Liver (tissue), 9 donors: ENCODE data around the gene PRG2. TPM values are rescaled to one million over a fixed set of nuclear protein-coding genes. Genes with fewer than 3 reads are reported as not detected.

ENCODE experiments used
- DNase-seq: peaks from one replicate; pipeline ENCODE4 v3.0.0-alpha.2; 2017; ENCODE audit warnings: low spot score
- H3K27ac ChIP-seq, 2 donors: one replicate each; pipeline ENCODE4 v1.7.0; 2013; ENCODE audit warnings: inconsistent platforms in 2 of 2, low read length in 2 of 2, control low read depth in 1 of 2, low read depth in 1 of 2, mild to moderate bottlenecking in 1 of 2
- H3K27me3 ChIP-seq, 4 donors: one replicate each; pipeline versions ENCODE4 v1.6.1 to v1.7.0; 2013; ENCODE audit warnings: low read length in 3 of 4, inconsistent platforms in 1 of 4, mild to moderate bottlenecking in 1 of 4, moderate library complexity in 1 of 4; ENCODE audit not compliant: control insufficient read depth in 4 of 4, insufficient read depth in 4 of 4
- H3K36me3 ChIP-seq, 4 donors: one replicate each; pipeline versions ENCODE4 v1.6.1 to v1.7.0; 2013; ENCODE audit warnings: low read length in 3 of 4, mild to moderate bottlenecking in 3 of 4, low read depth in 1 of 4, moderate library complexity in 1 of 4; ENCODE audit not compliant: control insufficient read depth in 4 of 4, insufficient read depth in 3 of 4
- H3K4me1 ChIP-seq, 4 donors: one replicate each; pipeline versions ENCODE4 v1.6.1 to v1.7.0; 2013; ENCODE audit warnings: low read length in 3 of 4, mild to moderate bottlenecking in 3 of 4, moderate library complexity in 1 of 4; ENCODE audit not compliant: control insufficient read depth in 4 of 4, insufficient read depth in 4 of 4
- H3K4me3 ChIP-seq, 3 donors: one replicate each; pipeline versions ENCODE4 v1.6.1 to v1.7.0; 2013; ENCODE audit warnings: low read length in 3 of 3, control low read depth in 1 of 3, low read depth in 1 of 3, mild to moderate bottlenecking in 1 of 3
- H3K9ac ChIP-seq, 2 donors: one replicate each; pipeline ENCODE4 v1.7.0; 2013; ENCODE audit warnings: low read length in 2 of 2, mild to moderate bottlenecking in 2 of 2, moderate library complexity in 2 of 2, control low read depth in 1 of 2, low read depth in 1 of 2
- H3K9me3 ChIP-seq, 4 donors: one replicate each; pipeline versions ENCODE4 v1.6.1 to v1.7.0; 2013; ENCODE audit warnings: low read length in 3 of 4; ENCODE audit not compliant: control insufficient read depth in 4 of 4
- ATF3 ChIP-seq: IDR thresholded peaks from 2 replicates; pipeline ENCODE4 v1.6.1; 2016; ENCODE audit warnings: antibody characterized with exemption
- CTCF ChIP-seq: fragments of 150-350 bp; IDR thresholded peaks from 2 replicates; pipeline ENCODE4 v1.5.1; 2017; ENCODE audit warnings: improper control_type of control experiment, low read depth, low read length; ENCODE audit not compliant: missing input control
- EGR1 ChIP-seq, 2 donors: IDR thresholded peaks; 2 replicates each; pipeline ENCODE4 v1.6.1; 2016 to 2018; ENCODE audit warnings: antibody characterized with exemption in 2 of 2, low read depth in 2 of 2
- FOXA1 ChIP-seq: IDR thresholded peaks from 2 replicates; pipeline ENCODE4 v1.6.1; 2016; ENCODE audit warnings: antibody characterized with exemption
- FOXA2 ChIP-seq: IDR thresholded peaks from 2 replicates; pipeline ENCODE4 v1.6.1; 2016; ENCODE audit warnings: antibody characterized with exemption
- HNF4A ChIP-seq, 2 donors: conservative IDR thresholded peaks; 2 replicates each; pipeline ENCODE4 v1.6.1; 2016; ENCODE audit warnings: antibody characterized with exemption in 2 of 2, mild to moderate bottlenecking in 2 of 2
- HNF4G ChIP-seq: IDR thresholded peaks from 2 replicates; pipeline ENCODE4 v1.6.1; 2016; ENCODE audit warnings: antibody characterized with exemption
- JUND ChIP-seq, 2 donors: IDR thresholded peaks; 2 replicates each; pipeline ENCODE4 v1.6.1; 2016; ENCODE audit warnings: antibody characterized with exemption in 2 of 2
- MAX ChIP-seq: IDR thresholded peaks from 2 replicates; pipeline ENCODE4 v1.6.1; 2016; ENCODE audit warnings: antibody characterized with exemption
- NR2F2 ChIP-seq: IDR thresholded peaks from 2 replicates; pipeline ENCODE4 v1.6.1; 2016; ENCODE audit warnings: antibody characterized with exemption
- RAD21 ChIP-seq, 2 donors: IDR thresholded peaks; 2 replicates each; pipeline ENCODE4 v1.6.1; 2016; ENCODE audit warnings: antibody characterized with exemption in 2 of 2, mild to moderate bottlenecking in 2 of 2
- REST ChIP-seq: IDR thresholded peaks from 2 replicates; pipeline ENCODE4 v1.6.1; 2016; ENCODE audit warnings: antibody characterized with exemption, mild to moderate bottlenecking
- RXRA ChIP-seq, 2 donors: IDR thresholded peaks; 2 replicates each; pipeline ENCODE4 v1.6.1; 2017 to 2018; ENCODE audit warnings: antibody characterized with exemption in 2 of 2, mild to moderate bottlenecking in 1 of 2
- TAF1 ChIP-seq: conservative IDR thresholded peaks from 2 replicates; pipeline ENCODE4 v1.6.1; 2016; ENCODE audit warnings: antibody characterized with exemption, mild to moderate bottlenecking
- YY1 ChIP-seq: IDR thresholded peaks from 2 replicates; pipeline ENCODE4 v1.6.1; 2016; ENCODE audit warnings: antibody characterized with exemption, mild to moderate bottlenecking
- ZBTB33 ChIP-seq: IDR thresholded peaks from 2 replicates; pipeline ENCODE4 v1.6.1; 2016; ENCODE audit warnings: antibody characterized with exemption
- WGBS: extraction: QIAGEN DNeasy Blood & Tissue Kit; methylation state at CpG from one replicate; pipeline ENCODE4 v1.1.7; 2013; 5-methylcytosine and 5-hydroxymethylcytosine counted together
- polyA plus RNA-seq, 2 donors: library from polyadenylated mRNA; stranded (reverse) in 1 of 2; unstranded in 1 of 2; fragments of 200-250 nt in 1 of 2; fragments of >200 nt in 1 of 2; fragmentation: Nextera tagmentation in 1 of 2; extraction: Ambion mirVana in 1 of 2; gene quantifications; one replicate each; pipeline versions ENCODE4 v1.2.1 to v1.2.3, GENCODE V29; 2013 to 2015
- total RNA-seq, 2 donors: library from RNA; depleted of rRNA; stranded (reverse); fragments of >200 nt; gene quantifications; one replicate each; pipeline ENCODE4 v1.2.3, GENCODE V29; 2014
- donor health status: healthy.
- donor health status: healthy.
- donor health status: healthy.
- donor health status: healthy.
- donor health status: healthy.

Gene PRG2
- total and polyA plus RNA-seq, 4 donors = 0.74 to 24.2 (median 1.2) TPM; not detected in 1

GRCh38 chr11:57424137-57424791, 33.8 kb upstream of the PRG2 start:
- TF ChIP-seq EGR1 (IDR thresholded peaks at IDR 0.05; ENCODE audit: low read depth in 2 of 2) (no peak), ZBTB33 (no peak), TAF1 (no peak), CTCF (no peak), HNF4A (conservative IDR thresholded peaks at IDR 0.05) (no peak), HNF4G (no peak), FOXA1 (no peak), JUND (IDR thresholded peaks at IDR 0.05) (no peak), FOXA2 (no peak), RAD21 (IDR thresholded peaks at IDR 0.05) (no peak), RXRA (IDR thresholded peaks at IDR 0.05) (no peak), ATF3 (no peak), MAX (no peak), YY1 (no peak), REST (no peak), NR2F2 (no peak)
- 85% methylated on average over 9 of the region's 9 CpGs for WGBS
- H3K9ac ChIP-seq = peak overlapping the region in 1 of 2 donors; percentile 76
- no peaks in the 10 kb centered on the region for H3K27me3 ChIP-seq
- H3K36me3 ChIP-seq = peaks cover 10 to 31% (median 25%) of the 10 kb centered on the region in 4 donors
- no peaks in the 10 kb centered on the region for H3K9me3 ChIP-seq
- peak overlapping the region; percentile 92 to 99 for H3K27ac ChIP-seq
- DNase-seq = no peak
- H3K4me1 ChIP-seq = peaks cover 10 to 59% (median 29%) of the 10 kb centered on the region in 4 donors
- peak overlapping the region in 2 of 3 donors; percentile 38 to 68 for H3K4me3 ChIP-seq
